A549 (cell line): Measurements from ENCODE around the gene LDLRAD3.

ENCODE experiments used
- BHLHE40 ChIP-seq: IDR thresholded peaks from 2 replicates; pipeline ENCODE4 v1.6.1; 2012; ENCODE audit warnings: low read depth, low read length, inconsistent platforms
- CEBPB ChIP-seq, 2 experiments: fragments of >200 bp in 1 of 2; sonication (Bioruptor Twin) in 1 of 2; formaldehyde crosslinking in 1 of 2; IDR thresholded peaks; 2 replicates each; pipeline ENCODE4 v1.6.1; 2012 to 2016
- E2F6 ChIP-seq: IDR thresholded peaks from 2 replicates; pipeline ENCODE4 v1.6.1; 2012; ENCODE audit warnings: low read depth, borderline replicate concordance
- HDAC2 ChIP-seq: fragments of 200-600 bp; sonication (generic); IDR thresholded peaks from 2 replicates; pipeline ENCODE4 v1.6.1; 2016
- HOXA7 ChIP-seq: fragments of 250-450 bp; sonication (Bioruptor Pico); IDR thresholded peaks from 2 replicates; pipeline ENCODE4 v1.5.0; 2020; ENCODE audit warnings: mild to moderate bottlenecking, moderate library complexity
- PHF8 ChIP-seq: fragments of 200-600 bp; sonication (generic); IDR thresholded peaks from 2 replicates; pipeline ENCODE4 v1.6.1; 2016; ENCODE audit warnings: low read depth, mild to moderate bottlenecking, antibody characterized with exemption, moderate library complexity, borderline replicate concordance
- POLR2A ChIP-seq: IDR thresholded peaks from 2 replicates; pipeline ENCODE4 v1.6.1; 2012; ENCODE audit warnings: mild to moderate bottlenecking, low read length
- RAD21 ChIP-seq, 2 experiments: fragments of >200 bp in 1 of 2; sonication (Bioruptor Twin) in 1 of 2; formaldehyde crosslinking in 1 of 2; IDR thresholded peaks in 1 of 2; conservative IDR thresholded peaks in 1 of 2; 2 replicates in 1 of 2; 3 replicates in 1 of 2; pipeline ENCODE4 v1.6.1; 2012 to 2018; ENCODE audit warnings: inconsistent platforms in 1 of 2
- RCOR1 ChIP-seq: fragments of 150-350 bp; IDR thresholded peaks from 2 replicates; pipeline ENCODE4 v1.6.1; 2014; ENCODE audit warnings: antibody characterized with exemption, low read length, low read depth
- REST ChIP-seq: fragments of 200-600 bp; sonication (generic); IDR thresholded peaks from 2 replicates; pipeline ENCODE4 v1.6.1; 2016; ENCODE audit warnings: antibody characterized with exemption, mild to moderate bottlenecking, moderate library complexity
- RFX5 ChIP-seq: fragments of 450-650 bp; IDR thresholded peaks from 2 replicates; pipeline ENCODE4 v1.7.1; 2014; ENCODE audit warnings: antibody characterized with exemption, mild to moderate bottlenecking, moderate library complexity
- SREBF2 ChIP-seq: fragments of 450-650 bp; IDR thresholded peaks from 2 replicates; pipeline ENCODE4 v1.6.1; 2014; ENCODE audit warnings: mild to moderate bottlenecking, moderate library complexity
- ZC3H11A ChIP-seq: fragments of 450-650 bp; IDR thresholded peaks from 2 replicates; pipeline ENCODE4 v1.6.1; 2014; ENCODE audit warnings: antibody characterized with exemption, mild to moderate bottlenecking
- TF ChIP-seq, protein P1 (sequence below): fragments of >200 bp; sonication (Bioruptor Twin); formaldehyde crosslinking; IDR thresholded peaks from 3 replicates; pipeline ENCODE4 v1.5.1; 2016

DNA sequence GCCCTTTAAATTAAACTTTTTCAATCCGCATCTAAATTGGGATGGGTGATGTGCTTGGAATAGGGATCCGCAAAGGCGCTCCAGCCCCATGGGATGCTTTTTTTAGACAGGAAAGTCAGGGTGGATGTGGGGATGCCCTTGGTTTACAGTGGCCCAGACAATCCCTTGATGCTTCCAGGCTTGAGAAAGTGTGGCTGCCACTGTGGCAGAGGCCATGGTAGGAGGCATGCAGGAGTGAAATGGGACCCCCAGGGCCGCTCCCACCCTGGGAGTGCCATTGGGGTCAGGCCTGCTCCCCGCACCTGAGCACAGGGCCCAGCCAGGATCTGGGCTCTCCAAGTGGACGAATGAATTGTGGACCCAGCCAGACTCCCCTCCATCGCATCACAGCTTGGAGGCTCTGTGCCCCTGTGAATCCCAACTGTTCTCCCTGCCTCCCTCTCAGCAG lies 269.6 kb downstream of the LDLRAD3 start:
- TF ChIP-seq RCOR1 (no peak), HDAC2 (no peak), CEBPB (IDR thresholded peaks at IDR 0.05) (no peak), E2F6 (no peak), RFX5 (no peak), POLR2A (no peak), ZC3H11A (no peak), HOXA7 (CRISPR knock-in tag) (no peak), PHF8 (no peak), RAD21 (conservative IDR thresholded peaks at IDR 0.05 in 1 of 2, IDR thresholded peaks at IDR 0.05 in 1 of 2) (no peak), SREBF2 (no peak), REST (no peak), BHLHE40 (no peak)
- TF ChIP-seq, protein P1, sequence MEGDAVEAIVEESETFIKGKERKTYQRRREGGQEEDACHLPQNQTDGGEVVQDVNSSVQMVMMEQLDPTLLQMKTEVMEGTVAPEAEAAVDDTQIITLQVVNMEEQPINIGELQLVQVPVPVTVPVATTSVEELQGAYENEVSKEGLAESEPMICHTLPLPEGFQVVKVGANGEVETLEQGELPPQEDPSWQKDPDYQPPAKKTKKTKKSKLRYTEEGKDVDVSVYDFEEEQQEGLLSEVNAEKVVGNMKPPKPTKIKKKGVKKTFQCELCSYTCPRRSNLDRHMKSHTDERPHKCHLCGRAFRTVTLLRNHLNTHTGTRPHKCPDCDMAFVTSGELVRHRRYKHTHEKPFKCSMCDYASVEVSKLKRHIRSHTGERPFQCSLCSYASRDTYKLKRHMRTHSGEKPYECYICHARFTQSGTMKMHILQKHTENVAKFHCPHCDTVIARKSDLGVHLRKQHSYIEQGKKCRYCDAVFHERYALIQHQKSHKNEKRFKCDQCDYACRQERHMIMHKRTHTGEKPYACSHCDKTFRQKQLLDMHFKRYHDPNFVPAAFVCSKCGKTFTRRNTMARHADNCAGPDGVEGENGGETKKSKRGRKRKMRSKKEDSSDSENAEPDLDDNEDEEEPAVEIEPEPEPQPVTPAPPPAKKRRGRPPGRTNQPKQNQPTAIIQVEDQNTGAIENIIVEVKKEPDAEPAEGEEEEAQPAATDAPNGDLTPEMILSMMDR: no peak
